Hematopoietic multipotent progenitor cell treated with erythropoietin and hydrocortisone succinate and interleukin-3 and kit ligand, for 8 days (in vitro differentiated cells): ENCODE data around the gene MAMLD1.

Experiments used
- DNase-seq: peaks from one replicate; pipeline ENCODE4 v3.0.0-alpha.2; 2015

MAMLD1 gene

GRCh38 chrX:150537851-150538250 is 174.7 kb downstream of the MAMLD1 start:
- DNase-seq: no peak

- DNase-seq: no peak
Observed at GRCh38 chrX:150540965-150541364, 177.8 kb downstream of the MAMLD1 start.

GRCh38 chrX:150542846-150543229 is 179.7 kb downstream of the MAMLD1 start:
- no peak for DNase-seq

GRCh38 chrX:150543230-150544155 is 180.4 kb downstream of the MAMLD1 start:
- DNase-seq: no peak

- DNase-seq: peak; percentile 24
Observed at GRCh38 chrX:150544222-150544787, 181.2 kb downstream of the MAMLD1 start.

- DNase-seq: no peak
Observed at GRCh38 chrX:150544835-150545770, 182.0 kb downstream of the MAMLD1 start.

- peak; percentile 30 for DNase-seq
Observed at GRCh38 chrX:150546711-150547153, 183.6 kb downstream of the MAMLD1 start.

GRCh38 chrX:150547375-150548115 is 184.4 kb downstream of the MAMLD1 start:
- peak; percentile 55 for DNase-seq

GRCh38 chrX:150548251-150548650 is 185.1 kb downstream of the MAMLD1 start:
- DNase-seq: no peak

- DNase-seq: peak; percentile 47
Observed at GRCh38 chrX:150548684-150549083, 185.6 kb downstream of the MAMLD1 start.

- no peak for DNase-seq
Observed at GRCh38 chrX:150551963-150552362, 188.8 kb downstream of the MAMLD1 start.

- no peak for DNase-seq
Observed at GRCh38 chrX:150558424-150558823, 195.3 kb downstream of the MAMLD1 start.
